Measurements from ENCODE around the gene CPA5.

Gene CPA5

DNA sequence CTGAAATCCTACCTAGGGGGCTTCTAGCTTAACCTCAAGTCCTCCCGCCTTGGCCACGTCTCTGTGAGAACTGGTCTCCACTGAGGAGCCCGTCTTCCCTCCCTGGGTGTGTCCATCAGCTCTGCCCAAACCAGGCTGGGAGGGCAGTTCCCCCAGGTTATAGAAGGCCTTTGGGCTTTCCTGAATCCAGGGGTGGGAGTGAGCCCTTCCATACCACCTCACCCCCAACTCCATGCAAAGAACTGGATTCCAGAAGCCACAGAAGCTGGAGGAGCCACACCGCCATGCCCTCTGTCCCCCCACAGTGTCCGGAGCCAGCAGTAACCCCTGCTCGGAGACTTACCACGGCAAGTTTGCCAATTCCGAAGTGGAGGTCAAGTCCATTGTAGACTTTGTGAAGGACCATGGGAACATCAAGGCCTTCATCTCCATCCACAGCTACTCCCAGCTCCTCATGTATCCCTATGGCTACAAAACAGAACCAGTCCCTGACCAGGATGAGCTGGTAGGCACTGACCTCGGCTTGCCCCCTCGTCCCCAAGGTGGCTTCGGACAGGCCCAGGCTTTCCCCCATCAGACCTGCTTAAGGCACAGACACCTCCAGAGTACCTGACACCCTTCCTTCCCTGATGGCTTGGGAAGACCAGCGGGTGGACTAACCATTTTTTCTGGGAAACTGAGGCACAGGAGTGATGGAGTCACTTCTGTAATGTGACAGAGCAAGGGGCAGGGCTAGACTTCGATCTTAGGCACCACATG, 40.4 kb downstream of the CPA5 start:
- TF ChIP-seq, protein P1, sequence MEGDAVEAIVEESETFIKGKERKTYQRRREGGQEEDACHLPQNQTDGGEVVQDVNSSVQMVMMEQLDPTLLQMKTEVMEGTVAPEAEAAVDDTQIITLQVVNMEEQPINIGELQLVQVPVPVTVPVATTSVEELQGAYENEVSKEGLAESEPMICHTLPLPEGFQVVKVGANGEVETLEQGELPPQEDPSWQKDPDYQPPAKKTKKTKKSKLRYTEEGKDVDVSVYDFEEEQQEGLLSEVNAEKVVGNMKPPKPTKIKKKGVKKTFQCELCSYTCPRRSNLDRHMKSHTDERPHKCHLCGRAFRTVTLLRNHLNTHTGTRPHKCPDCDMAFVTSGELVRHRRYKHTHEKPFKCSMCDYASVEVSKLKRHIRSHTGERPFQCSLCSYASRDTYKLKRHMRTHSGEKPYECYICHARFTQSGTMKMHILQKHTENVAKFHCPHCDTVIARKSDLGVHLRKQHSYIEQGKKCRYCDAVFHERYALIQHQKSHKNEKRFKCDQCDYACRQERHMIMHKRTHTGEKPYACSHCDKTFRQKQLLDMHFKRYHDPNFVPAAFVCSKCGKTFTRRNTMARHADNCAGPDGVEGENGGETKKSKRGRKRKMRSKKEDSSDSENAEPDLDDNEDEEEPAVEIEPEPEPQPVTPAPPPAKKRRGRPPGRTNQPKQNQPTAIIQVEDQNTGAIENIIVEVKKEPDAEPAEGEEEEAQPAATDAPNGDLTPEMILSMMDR (IDR thresholded peaks at IDR 0.05; ENCODE audit: low read length, missing control alignments) = no peak
- DNase-seq (ENCODE audit: low read depth) = no peak
- H3K4me3 ChIP-seq (replicated peaks; ENCODE audit: low read depth, low read length) = no peak overlapping the region

DNA sequence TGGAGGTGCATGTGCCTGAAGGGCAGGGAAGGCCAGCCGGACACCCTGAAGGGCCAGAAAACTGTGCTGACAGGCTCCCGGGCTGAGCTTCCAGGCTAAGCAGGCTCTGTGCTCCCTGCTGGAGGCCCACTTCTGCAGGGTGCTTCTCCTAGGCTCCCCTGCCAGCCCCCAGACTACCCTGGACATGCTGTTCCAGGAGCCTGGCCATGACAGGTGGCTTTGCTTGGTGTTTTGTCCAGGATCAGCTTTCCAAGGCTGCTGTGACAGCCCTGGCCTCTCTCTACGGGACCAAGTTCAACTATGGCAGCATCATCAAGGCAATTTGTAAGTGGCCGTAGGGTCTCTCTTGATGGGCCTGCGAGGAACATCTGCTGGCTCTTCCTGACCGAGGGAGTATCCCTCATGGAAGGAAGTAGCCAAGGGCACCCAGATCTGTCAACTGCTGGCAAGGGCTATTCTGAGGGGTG, 41.0 kb downstream of the CPA5 start:
- TF ChIP-seq, protein P1 (IDR thresholded peaks at IDR 0.05; ENCODE audit: low read length, missing control alignments) = no peak
- DNase-seq (ENCODE audit: low read depth) = no peak
- no peak overlapping the region for H3K4me3 ChIP-seq (replicated peaks; ENCODE audit: low read depth, low read length)

DNA sequence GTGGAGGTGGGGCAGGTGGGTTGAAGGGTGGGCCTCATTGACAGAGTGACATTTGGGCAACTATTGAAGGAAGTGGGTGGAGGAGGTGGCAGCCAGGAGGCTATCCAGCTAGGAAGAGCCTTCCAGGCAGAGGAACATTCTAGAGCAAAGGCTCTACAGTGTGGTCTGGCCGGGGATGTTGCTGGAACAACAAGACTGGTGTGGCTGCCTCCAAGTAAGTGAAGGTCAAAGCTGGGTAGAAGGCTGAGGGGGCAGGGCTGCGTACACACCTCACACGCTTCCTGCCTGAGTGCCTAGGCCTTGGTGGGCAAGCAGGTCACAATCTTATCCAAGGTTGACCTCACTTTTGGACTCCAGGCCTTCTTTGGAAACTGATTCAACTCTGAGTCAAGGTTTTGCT, 42.3 kb downstream of the CPA5 start:
- TF ChIP-seq, protein P1 (IDR thresholded peaks at IDR 0.05; ENCODE audit: low read length, missing control alignments) = no peak
- no peak for DNase-seq (ENCODE audit: low read depth)
- no peak overlapping the region for H3K4me3 ChIP-seq (replicated peaks; ENCODE audit: low read depth, low read length)

DNA sequence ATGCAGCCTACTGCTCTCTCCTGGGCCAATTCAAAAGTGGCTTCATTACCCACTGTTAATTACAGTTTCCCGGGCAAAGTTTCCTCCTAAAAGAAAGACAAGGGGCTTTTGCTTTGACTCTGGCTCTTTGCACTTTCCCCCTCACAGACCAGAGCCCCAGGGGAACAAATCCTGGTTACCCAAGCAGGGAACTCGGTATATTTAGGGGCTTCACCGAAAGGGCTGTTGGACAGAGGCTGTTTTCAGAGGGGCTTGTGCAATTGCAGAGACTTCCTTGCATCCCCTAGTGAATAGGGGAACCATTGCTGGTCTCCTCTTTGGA, 42.7 kb downstream of the CPA5 start:
- no peak overlapping the region for H3K4me3 ChIP-seq (replicated peaks; ENCODE audit: low read depth, low read length)
- TF ChIP-seq, protein P1 (IDR thresholded peaks at IDR 0.05; ENCODE audit: low read length, missing control alignments) = no peak
- no peak for DNase-seq (ENCODE audit: low read depth)

DNA sequence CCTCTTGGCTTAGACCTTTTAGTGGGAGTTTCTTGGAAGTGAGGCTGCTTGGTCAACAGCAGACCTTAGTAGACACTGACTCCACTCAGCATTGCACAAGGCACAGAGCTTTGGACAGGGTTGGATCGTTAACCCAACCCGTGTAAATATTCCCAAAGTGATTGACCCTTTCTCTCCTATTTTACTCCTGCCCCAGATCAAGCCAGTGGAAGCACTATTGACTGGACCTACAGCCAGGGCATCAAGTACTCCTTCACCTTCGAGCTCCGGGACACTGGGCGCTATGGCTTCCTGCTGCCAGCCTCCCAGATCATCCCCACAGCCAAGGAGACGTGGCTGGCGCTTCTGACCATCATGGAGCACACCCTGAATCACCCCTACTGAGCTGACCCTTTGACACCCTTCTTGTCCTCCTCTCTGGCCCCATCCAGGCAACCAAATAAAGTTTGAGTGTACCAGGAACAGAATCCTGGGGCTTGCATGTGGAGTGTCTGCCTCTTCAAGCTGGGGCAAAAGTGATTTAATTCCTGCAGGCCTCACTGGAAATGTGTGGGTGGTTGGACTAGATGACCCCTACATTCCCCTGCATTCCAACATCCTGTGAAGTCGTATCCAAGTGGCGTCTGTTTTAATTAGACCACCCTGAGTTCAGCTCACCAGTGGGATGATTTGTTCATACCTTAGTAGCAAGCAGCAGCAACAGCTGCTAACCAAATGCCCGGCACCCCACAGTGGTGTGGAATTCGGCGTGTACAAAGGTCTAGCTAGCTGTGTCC, 43.2 kb downstream of the CPA5 start:
- no peak overlapping the region for H3K4me3 ChIP-seq (replicated peaks; ENCODE audit: low read depth, low read length)
- TF ChIP-seq, protein P1 (IDR thresholded peaks at IDR 0.05; ENCODE audit: low read length, missing control alignments) = no peak
- no peak for DNase-seq (ENCODE audit: low read depth)

DNA sequence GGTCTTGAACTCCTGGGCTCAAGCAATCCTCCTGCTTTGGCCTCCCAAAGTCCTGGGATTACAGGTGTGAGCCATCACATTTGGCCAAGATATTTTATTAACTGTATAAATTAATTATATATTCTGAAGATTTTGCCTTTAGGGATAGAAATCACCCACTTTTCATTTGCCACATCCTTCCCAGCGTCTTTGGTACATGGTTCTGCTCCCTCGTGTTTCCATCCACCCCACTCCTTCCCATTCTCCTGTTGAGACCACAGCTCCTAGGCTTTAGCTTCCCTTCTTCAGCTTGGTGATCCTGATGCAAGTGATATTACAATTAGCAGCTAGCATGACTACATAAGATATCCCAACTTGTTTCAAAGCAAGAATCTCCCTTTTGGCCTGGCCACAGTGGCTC, 44.1 kb downstream of the CPA5 start:
- TF ChIP-seq, protein P1 (IDR thresholded peaks at IDR 0.05; ENCODE audit: low read length, missing control alignments) = no peak
- H3K4me3 ChIP-seq (replicated peaks; ENCODE audit: low read depth, low read length) = no peak overlapping the region
- no peak for DNase-seq (ENCODE audit: low read depth)
